Gastroesophageal sphincter (tissue), 3 donors: ENCODE measurements around the gene YPEL3.

Experiments used
- EP300 ChIP-seq: sonication (generic); formaldehyde crosslinking; IDR thresholded peaks from one replicate; pipeline ENCODE4 v1.6.1; 2017; ENCODE audit warnings: antibody characterized with exemption, mild to moderate bottlenecking
- POLR2A ChIP-seq, 2 donors: fragments of 450-650 bp; IDR thresholded peaks; one replicate each; pipeline ENCODE4 v1.6.1; 2017; ENCODE audit warnings: antibody characterized with exemption in 2 of 2, mild to moderate bottlenecking in 2 of 2, moderate library complexity in 1 of 2
- POLR2AphosphoS5 ChIP-seq: sonication (generic); formaldehyde crosslinking; IDR thresholded peaks from one replicate; pipeline ENCODE4 v1.6.1; 2017; ENCODE audit warnings: antibody characterized with exemption
- TF ChIP-seq, protein P1 (sequence below), 4 experiments: fragments of 200-600 bp in 2 of 4; fragments of 450-650 bp in 2 of 4; sonication (generic) in 1 of 4; IDR thresholded peaks; one replicate each; pipeline ENCODE4 v1.5.1; 2017 to 2019; ENCODE audit warnings: antibody characterized with exemption in 4 of 4, mild to moderate bottlenecking in 2 of 4, moderate library complexity in 2 of 4

DNA sequence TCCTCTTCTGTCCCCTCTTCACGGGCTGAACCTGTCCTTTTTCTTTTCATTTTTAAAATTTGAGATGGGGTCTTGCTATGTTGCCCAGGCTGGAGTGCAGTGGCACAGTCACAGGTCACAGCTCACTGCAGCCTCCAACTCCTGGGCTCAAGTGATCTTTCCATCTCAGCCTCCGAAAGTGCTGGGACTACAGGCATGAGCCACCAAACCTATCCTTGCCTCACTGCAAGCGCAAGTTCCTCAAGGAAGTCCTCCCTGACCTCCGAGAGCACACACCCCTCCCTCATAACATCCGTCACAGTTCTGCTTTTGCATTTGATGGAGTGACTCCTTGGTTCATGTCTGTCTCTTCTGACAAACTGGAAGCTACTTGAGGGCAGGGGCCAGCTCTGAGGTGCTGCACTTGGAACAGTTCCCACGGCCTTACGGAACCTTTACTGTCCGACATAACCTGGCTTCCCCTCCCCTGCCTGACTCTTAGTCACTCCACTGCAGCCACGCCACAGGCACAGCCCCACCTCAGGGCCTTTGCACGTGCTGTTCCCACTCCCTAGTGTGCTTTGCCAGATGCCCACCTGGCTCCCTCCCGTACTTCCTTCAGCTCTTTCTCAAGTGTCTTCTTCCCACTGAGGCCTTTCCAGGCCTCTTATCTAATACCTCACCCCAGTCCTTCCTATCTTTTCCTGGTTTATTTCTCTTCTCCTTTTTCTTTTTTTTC is 8.7 kb downstream of the YPEL3 start:
- TF ChIP-seq, protein P1, sequence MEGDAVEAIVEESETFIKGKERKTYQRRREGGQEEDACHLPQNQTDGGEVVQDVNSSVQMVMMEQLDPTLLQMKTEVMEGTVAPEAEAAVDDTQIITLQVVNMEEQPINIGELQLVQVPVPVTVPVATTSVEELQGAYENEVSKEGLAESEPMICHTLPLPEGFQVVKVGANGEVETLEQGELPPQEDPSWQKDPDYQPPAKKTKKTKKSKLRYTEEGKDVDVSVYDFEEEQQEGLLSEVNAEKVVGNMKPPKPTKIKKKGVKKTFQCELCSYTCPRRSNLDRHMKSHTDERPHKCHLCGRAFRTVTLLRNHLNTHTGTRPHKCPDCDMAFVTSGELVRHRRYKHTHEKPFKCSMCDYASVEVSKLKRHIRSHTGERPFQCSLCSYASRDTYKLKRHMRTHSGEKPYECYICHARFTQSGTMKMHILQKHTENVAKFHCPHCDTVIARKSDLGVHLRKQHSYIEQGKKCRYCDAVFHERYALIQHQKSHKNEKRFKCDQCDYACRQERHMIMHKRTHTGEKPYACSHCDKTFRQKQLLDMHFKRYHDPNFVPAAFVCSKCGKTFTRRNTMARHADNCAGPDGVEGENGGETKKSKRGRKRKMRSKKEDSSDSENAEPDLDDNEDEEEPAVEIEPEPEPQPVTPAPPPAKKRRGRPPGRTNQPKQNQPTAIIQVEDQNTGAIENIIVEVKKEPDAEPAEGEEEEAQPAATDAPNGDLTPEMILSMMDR (IDR thresholded peaks at IDR 0.05): no peak
- no peak for TF ChIP-seq POLR2A (IDR thresholded peaks at IDR 0.05)
- no peak for TF ChIP-seq EP300
- TF ChIP-seq POLR2AphosphoS5: no peak
